SK-N-SH (cell line): ENCODE data around the gene SLC25A20. TPM values are rescaled to one million over a fixed set of nuclear protein-coding genes. Genes with fewer than 3 reads are reported as not detected.

ENCODE experiments used
- CTCF ChIA-PET: fragments of 300-600, 350-600 bp; formaldehyde crosslinking; extraction: SDS; loops from one replicate; lab custom pipeline; 2021; lab: Yijun Ruan, JAX
- POLR2A ChIA-PET: fragments of 350-600 bp; sonication (Branson Sonifier 250); formaldehyde crosslinking; extraction: SDS; loops from one replicate; lab custom pipeline; 2020; ENCODE audit warnings: antibody characterized with exemption, inconsistent platforms; lab: Yijun Ruan, JAX
- DNase-seq: peaks from one replicate; pipeline ENCODE4 v3.0.0; 2012
- H2AFZ ChIP-seq: fragments of 200-600 bp; sonication (generic); 2 replicates; pipeline ENCODE4 v1.8.1; 2016; ENCODE audit warnings: antibody characterized with exemption, mild to moderate bottlenecking, low read depth
- H3F3A ChIP-seq: fragments of 200-600 bp; sonication (generic); replicated peaks from 2 replicates; pipeline ENCODE3; 2016; ENCODE audit warnings: antibody characterized with exemption, mild to moderate bottlenecking; ENCODE audit not compliant: insufficient read depth
- H3K27ac ChIP-seq, 2 experiments: fragments of 200-500 bp in 1 of 2; fragments of 200-600 bp in 1 of 2; sonication (Bioruptor generic) in 1 of 2; sonication (generic), shearing (Covaris generic) in 1 of 2; 2 replicates each; pipeline versions ENCODE4 v1.5.1 to v1.6.1; 2014 to 2016; ENCODE audit warnings: low read depth in 2 of 2, inconsistent platforms in 1 of 2, low read length in 1 of 2, mild to moderate bottlenecking in 1 of 2, mixed read lengths in 1 of 2
- H3K27me3 ChIP-seq: fragments of 200-600 bp; sonication (generic), shearing (Covaris generic); 2 replicates; pipeline ENCODE4 v1.6.1; 2016; ENCODE audit warnings: mixed run types; ENCODE audit not compliant: insufficient read depth
- H3K36me3 ChIP-seq, 2 experiments: fragments of 200-500 bp in 1 of 2; fragments of 200-600 bp in 1 of 2; sonication (Bioruptor generic) in 1 of 2; sonication (generic) in 1 of 2; replicated peaks in 1 of 2; 2 replicates each; pipeline versions ENCODE3 to v1.5.1; 2014 to 2016; ENCODE audit warnings: low read length in 1 of 2, mild to moderate bottlenecking in 1 of 2; ENCODE audit not compliant: insufficient read depth in 2 of 2, control insufficient read depth in 1 of 2
- H3K4me1 ChIP-seq, 2 experiments: fragments of 200-500 bp in 1 of 2; fragments of 200-600 bp in 1 of 2; sonication (Bioruptor generic) in 1 of 2; sonication (generic), shearing (Covaris generic) in 1 of 2; 2 replicates each; pipeline versions ENCODE4 v1.5.1 to v1.6.1; 2014 to 2016; ENCODE audit warnings: low read depth in 1 of 2, low read length in 1 of 2, mixed run types in 1 of 2; ENCODE audit not compliant: insufficient read depth in 2 of 2, control insufficient read depth in 1 of 2
- H3K4me2 ChIP-seq: fragments of 200-600 bp; sonication (generic), shearing (Covaris generic); 2 replicates; pipeline ENCODE4 v1.6.1; 2017; ENCODE audit warnings: mixed run types
- H3K4me3 ChIP-seq, 2 experiments: fragments of 200-500 bp in 1 of 2; fragments of 200-600 bp in 1 of 2; sonication (Bioruptor generic) in 1 of 2; sonication (generic), shearing (Covaris generic) in 1 of 2; 2 replicates each; pipeline versions ENCODE4 v1.5.1 to v1.8.1; 2014 to 2016; ENCODE audit warnings: low read depth in 2 of 2, inconsistent platforms in 1 of 2, low read length in 1 of 2, mild to moderate bottlenecking in 1 of 2, mixed read lengths in 1 of 2, moderate library complexity in 1 of 2
- H3K79me2 ChIP-seq: fragments of 200-600 bp; sonication (generic); 2 replicates; pipeline ENCODE4 v1.8.1; 2017; ENCODE audit warnings: mild to moderate bottlenecking; ENCODE audit not compliant: insufficient read depth
- H3K9ac ChIP-seq: fragments of 200-600 bp; sonication (generic); 2 replicates; pipeline ENCODE4 v1.6.1; 2017; ENCODE audit warnings: mixed run types
- H3K9me2 ChIP-seq: fragments of 200-600 bp; sonication (generic); 2 replicates; pipeline ENCODE4 v1.6.1; 2017; ENCODE audit warnings: mixed run types
- H3K9me3 ChIP-seq: fragments of 200-600 bp; sonication (generic); 2 replicates; pipeline ENCODE4 v1.6.1; 2017; ENCODE audit warnings: mixed run types, mild to moderate bottlenecking, moderate library complexity
- H4K20me1 ChIP-seq: fragments of 200-600 bp; sonication (generic); 2 replicates; pipeline ENCODE4 v1.6.1; 2017; ENCODE audit warnings: mild to moderate bottlenecking, mixed run types; ENCODE audit not compliant: insufficient read depth
- CHD2 ChIP-seq: fragments of 150-350 bp; IDR thresholded peaks from 2 replicates; pipeline ENCODE4 v1.6.1; 2018; ENCODE audit warnings: low read length; ENCODE audit not compliant: partially characterized antibody
- ELF1 ChIP-seq: IDR thresholded peaks from 2 replicates; pipeline ENCODE4 v1.4.0; 2012
- EP300 ChIP-seq, 2 experiments: IDR thresholded peaks; 2 replicates each; pipeline versions ENCODE4 v1.4.0 to v1.6.1; 2012; ENCODE audit warnings: borderline replicate concordance in 1 of 2, low read depth in 1 of 2, low read length in 1 of 2
- FOSL2 ChIP-seq: IDR thresholded peaks from 2 replicates; pipeline ENCODE4 v1.4.0; 2012; ENCODE audit warnings: low read depth, mild to moderate bottlenecking, moderate library complexity, borderline replicate concordance
- FOXJ3 ChIP-seq: sonication (generic); formaldehyde crosslinking; IDR thresholded peaks from 2 replicates; pipeline ENCODE4 v1.5.1; 2020; ENCODE audit warnings: mild to moderate bottlenecking, missing genetic modification reagents
- FOXM1 ChIP-seq: IDR thresholded peaks from 2 replicates; pipeline ENCODE4 v1.4.0; 2012; ENCODE audit warnings: low read depth, mild to moderate bottlenecking
- MXI1 ChIP-seq: IDR thresholded peaks from 2 replicates; pipeline ENCODE4 v1.6.1; 2012; ENCODE audit warnings: mild to moderate bottlenecking, low read depth, low read length, improper control_type of control experiment
- NFIC ChIP-seq: IDR thresholded peaks from 2 replicates; pipeline ENCODE4 v1.4.0; 2012; ENCODE audit warnings: borderline replicate concordance
- NRF1 ChIP-seq: IDR thresholded peaks from 2 replicates; pipeline ENCODE4 v1.6.1; 2012; ENCODE audit warnings: low read depth, mild to moderate bottlenecking, low read length
- POLR2AphosphoS5 ChIP-seq: IDR thresholded peaks from 2 replicates; pipeline ENCODE4 v1.6.1; 2012; ENCODE audit warnings: low read depth, low read length
- RAD21 ChIP-seq: IDR thresholded peaks from 2 replicates; pipeline ENCODE4 v1.6.1; 2012; ENCODE audit warnings: mild to moderate bottlenecking, low read length
- RFX5 ChIP-seq: IDR thresholded peaks from 2 replicates; pipeline ENCODE4 v1.6.1; 2012; ENCODE audit warnings: mild to moderate bottlenecking, improper control_type of control experiment, low read length
- RXRA ChIP-seq: IDR thresholded peaks from 2 replicates; pipeline ENCODE4 v1.4.0; 2012; ENCODE audit warnings: low read depth, mild to moderate bottlenecking, borderline replicate concordance
- TAF1 ChIP-seq: IDR thresholded peaks from 2 replicates; pipeline ENCODE4 v1.6.1; 2012; ENCODE audit warnings: low read depth, mild to moderate bottlenecking, low read length, moderate library complexity, borderline replicate concordance
- USF1 ChIP-seq: IDR thresholded peaks from 2 replicates; pipeline ENCODE4 v1.4.0; 2012; ENCODE audit warnings: low read depth, borderline replicate concordance
- ZBTB33 ChIP-seq: IDR thresholded peaks from 2 replicates; pipeline ENCODE4 v1.4.0; 2012; ENCODE audit warnings: low read depth, borderline replicate concordance
- WGBS: methylation state at CpG from one replicate; pipeline ENCODE4 v1.1.6; 2017; ENCODE audit warnings: low lambda C conversion rate; 5-methylcytosine and 5-hydroxymethylcytosine counted together
- polyA plus RNA-seq, 3 experiments: library from polyadenylated mRNA; depleted of rRNA; stranded (reverse); fragments of >200 nt; gene quantifications; 2 replicates each; pipeline ENCODE4 v1.2.3, GENCODE V29; 2012
- TF ChIP-seq, protein P1 (sequence below): IDR thresholded peaks from 2 replicates; pipeline ENCODE4 v1.6.1; 2012; ENCODE audit warnings: mild to moderate bottlenecking, low read depth, low read length, moderate library complexity
- TF ChIP-seq, protein P2 (sequence below): fragments of 200-600 bp; sonication (generic); IDR thresholded peaks from 2 replicates; pipeline ENCODE4 v1.6.1; 2017; ENCODE audit warnings: antibody characterized with exemption, mild to moderate bottlenecking, moderate library complexity
- TF ChIP-seq, protein P3 (sequence below): IDR thresholded peaks from 2 replicates; pipeline ENCODE4; 2012

SLC25A20 gene
- polyA plus RNA-seq, 1 of the 3 experiments (the other 2 are of a cell fraction), result 30.3 TPM

- H3K27me3 ChIP-seq, result no peaks in the 10 kb centered on the region
- no peaks in the 10 kb centered on the region for H3K9me2 ChIP-seq
- H3K9ac ChIP-seq, result no peak overlapping the region
- no peak overlapping the region for H2AFZ ChIP-seq
- peaks cover 85% of the 10 kb centered on the region for H3K79me2 ChIP-seq
- no peak overlapping the region for H3K4me2 ChIP-seq
- CTCF ChIA-PET, result no interaction called here
- POLR2A ChIA-PET, result interaction anchor here (0.6 kb wide), 1 partner anchor 51 kb away, joined by 4 read pairs; no protein-coding TSS in a partner anchor
- peaks cover 10% of the 10 kb centered on the region for H3F3A ChIP-seq
- peaks cover 41% of the 10 kb centered on the region for H4K20me1 ChIP-seq
- peaks cover 0 to 7% of the 10 kb centered on the region in 2 experiments; a peak in 1 of 4 replicates for H3K4me1 ChIP-seq
- no peak for TF ChIP-seq MXI1
- TF ChIP-seq, protein P1, sequence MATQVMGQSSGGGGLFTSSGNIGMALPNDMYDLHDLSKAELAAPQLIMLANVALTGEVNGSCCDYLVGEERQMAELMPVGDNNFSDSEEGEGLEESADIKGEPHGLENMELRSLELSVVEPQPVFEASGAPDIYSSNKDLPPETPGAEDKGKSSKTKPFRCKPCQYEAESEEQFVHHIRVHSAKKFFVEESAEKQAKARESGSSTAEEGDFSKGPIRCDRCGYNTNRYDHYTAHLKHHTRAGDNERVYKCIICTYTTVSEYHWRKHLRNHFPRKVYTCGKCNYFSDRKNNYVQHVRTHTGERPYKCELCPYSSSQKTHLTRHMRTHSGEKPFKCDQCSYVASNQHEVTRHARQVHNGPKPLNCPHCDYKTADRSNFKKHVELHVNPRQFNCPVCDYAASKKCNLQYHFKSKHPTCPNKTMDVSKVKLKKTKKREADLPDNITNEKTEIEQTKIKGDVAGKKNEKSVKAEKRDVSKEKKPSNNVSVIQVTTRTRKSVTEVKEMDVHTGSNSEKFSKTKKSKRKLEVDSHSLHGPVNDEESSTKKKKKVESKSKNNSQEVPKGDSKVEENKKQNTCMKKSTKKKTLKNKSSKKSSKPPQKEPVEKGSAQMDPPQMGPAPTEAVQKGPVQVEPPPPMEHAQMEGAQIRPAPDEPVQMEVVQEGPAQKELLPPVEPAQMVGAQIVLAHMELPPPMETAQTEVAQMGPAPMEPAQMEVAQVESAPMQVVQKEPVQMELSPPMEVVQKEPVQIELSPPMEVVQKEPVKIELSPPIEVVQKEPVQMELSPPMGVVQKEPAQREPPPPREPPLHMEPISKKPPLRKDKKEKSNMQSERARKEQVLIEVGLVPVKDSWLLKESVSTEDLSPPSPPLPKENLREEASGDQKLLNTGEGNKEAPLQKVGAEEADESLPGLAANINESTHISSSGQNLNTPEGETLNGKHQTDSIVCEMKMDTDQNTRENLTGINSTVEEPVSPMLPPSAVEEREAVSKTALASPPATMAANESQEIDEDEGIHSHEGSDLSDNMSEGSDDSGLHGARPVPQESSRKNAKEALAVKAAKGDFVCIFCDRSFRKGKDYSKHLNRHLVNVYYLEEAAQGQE, result no peak
- TF ChIP-seq USF1, result no peak
- 100% methylated on average over 2 of the region's 2 CpGs for WGBS
- H3K4me3 ChIP-seq, result no peak overlapping the region
- H3K9me3 ChIP-seq, result no peaks in the 10 kb centered on the region
- peaks cover 0 to 17% of the 10 kb centered on the region in 2 experiments for H3K36me3 ChIP-seq
- no peak overlapping the region for H3K27ac ChIP-seq
- DNase-seq, result no peak
Observed at GRCh38 chr3:48945432-48945831, 46.8 kb upstream of the SLC25A20 start.

DNA sequence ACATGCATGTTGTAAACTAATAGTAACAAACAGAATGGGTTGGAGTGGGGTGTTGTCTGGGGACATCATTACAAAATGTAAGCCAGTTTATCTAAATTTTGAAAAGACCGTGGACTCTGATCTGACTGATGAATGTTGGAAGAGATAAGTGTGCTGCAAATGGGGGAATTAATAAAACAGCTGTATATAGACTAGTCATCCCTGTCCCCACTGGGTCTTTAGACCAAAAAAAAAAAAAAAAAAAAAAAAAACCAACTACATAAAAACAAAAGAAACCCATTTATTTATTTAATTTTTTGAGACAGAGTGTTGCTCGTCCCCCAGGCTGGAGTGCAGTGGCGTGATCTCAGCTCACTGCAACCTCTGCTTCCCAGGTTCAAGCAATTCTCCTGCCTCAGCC, 40.0 kb upstream of the SLC25A20 start:
- Histone ChIP-seq H4K20me1 (peaks cover 13% of the 10 kb centered on the region), H3F3A (peaks cover 7% of the 10 kb centered on the region)
- no peak for TF ChIP-seq RFX5
- no peak for TF ChIP-seq POLR2AphosphoS5
- TF ChIP-seq NRF1, result no peak
- TF ChIP-seq NFIC, result no peak
- TF ChIP-seq FOXM1, result no peak
- TF ChIP-seq, protein P2, sequence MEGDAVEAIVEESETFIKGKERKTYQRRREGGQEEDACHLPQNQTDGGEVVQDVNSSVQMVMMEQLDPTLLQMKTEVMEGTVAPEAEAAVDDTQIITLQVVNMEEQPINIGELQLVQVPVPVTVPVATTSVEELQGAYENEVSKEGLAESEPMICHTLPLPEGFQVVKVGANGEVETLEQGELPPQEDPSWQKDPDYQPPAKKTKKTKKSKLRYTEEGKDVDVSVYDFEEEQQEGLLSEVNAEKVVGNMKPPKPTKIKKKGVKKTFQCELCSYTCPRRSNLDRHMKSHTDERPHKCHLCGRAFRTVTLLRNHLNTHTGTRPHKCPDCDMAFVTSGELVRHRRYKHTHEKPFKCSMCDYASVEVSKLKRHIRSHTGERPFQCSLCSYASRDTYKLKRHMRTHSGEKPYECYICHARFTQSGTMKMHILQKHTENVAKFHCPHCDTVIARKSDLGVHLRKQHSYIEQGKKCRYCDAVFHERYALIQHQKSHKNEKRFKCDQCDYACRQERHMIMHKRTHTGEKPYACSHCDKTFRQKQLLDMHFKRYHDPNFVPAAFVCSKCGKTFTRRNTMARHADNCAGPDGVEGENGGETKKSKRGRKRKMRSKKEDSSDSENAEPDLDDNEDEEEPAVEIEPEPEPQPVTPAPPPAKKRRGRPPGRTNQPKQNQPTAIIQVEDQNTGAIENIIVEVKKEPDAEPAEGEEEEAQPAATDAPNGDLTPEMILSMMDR, result no peak
- no peak for TF ChIP-seq CHD2
- no peak for TF ChIP-seq FOSL2
- TF ChIP-seq ELF1, result no peak
- no peak for TF ChIP-seq EP300 (IDR thresholded peaks at IDR 0.05; ENCODE audit: borderline replicate concordance in 1 of 2, low read depth in 1 of 2, low read length in 1 of 2)
- TF ChIP-seq ZBTB33, result no peak
- TF ChIP-seq RAD21, result no peak
- no peak for TF ChIP-seq FOXJ3 (CRISPR knock-in tag)
- TF ChIP-seq TAF1, result no peak
- no peak for TF ChIP-seq RXRA
- TF ChIP-seq, protein P3, sequence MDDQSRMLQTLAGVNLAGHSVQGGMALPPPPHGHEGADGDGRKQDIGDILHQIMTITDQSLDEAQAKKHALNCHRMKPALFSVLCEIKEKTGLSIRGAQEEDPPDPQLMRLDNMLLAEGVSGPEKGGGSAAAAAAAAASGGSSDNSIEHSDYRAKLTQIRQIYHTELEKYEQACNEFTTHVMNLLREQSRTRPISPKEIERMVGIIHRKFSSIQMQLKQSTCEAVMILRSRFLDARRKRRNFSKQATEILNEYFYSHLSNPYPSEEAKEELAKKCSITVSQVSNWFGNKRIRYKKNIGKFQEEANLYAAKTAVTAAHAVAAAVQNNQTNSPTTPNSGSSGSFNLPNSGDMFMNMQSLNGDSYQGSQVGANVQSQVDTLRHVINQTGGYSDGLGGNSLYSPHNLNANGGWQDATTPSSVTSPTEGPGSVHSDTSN, result no peak

More for the DNA sequence above, 40.0 kb upstream of the SLC25A20 start:
- WGBS, result 93% methylated on average over 3 of the region's 3 CpGs
- H3K9ac ChIP-seq, result no peak overlapping the region
- H3K9me3 ChIP-seq, result no peaks in the 10 kb centered on the region
- H3K4me1 ChIP-seq, result no peaks in the 10 kb centered on the region
- no peak overlapping the region for H2AFZ ChIP-seq
- POLR2A ChIA-PET, result interaction anchor here (0.5 kb wide), 1 partner anchor 328 kb away, joined by 3 read pairs; no protein-coding TSS in a partner anchor
- CTCF ChIA-PET, result interaction anchor here (1.4 kb wide), 1 partner anchor 36 kb away, joined by 3 read pairs; no protein-coding TSS in a partner anchor
- H3K9me2 ChIP-seq, result no peaks in the 10 kb centered on the region
- H3K27ac ChIP-seq, result no peak overlapping the region
- H3K4me2 ChIP-seq, result no peak overlapping the region
- no peak for DNase-seq
- H3K4me3 ChIP-seq, result no peak overlapping the region
- no peaks in the 10 kb centered on the region for H3K27me3 ChIP-seq
- H3K79me2 ChIP-seq, result peaks cover 98% of the 10 kb centered on the region
- H3K36me3 ChIP-seq, result peaks cover 20 to 22% of the 10 kb centered on the region in 2 experiments
